Measurements from ENCODE around the gene GSPT1.
"Not testable (repeated sequence)": the region's sequence is repeated elsewhere in the genome, so short reads cannot be mapped to it uniquely, and the experiment has no call there.

Gene GSPT1

GRCh38 chr16:11824362-11824761, 91.4 kb downstream of the GSPT1 start:
- TF ChIP-seq CTCF (IDR thresholded peaks at IDR 0.05; ENCODE audit: low read depth, low read length, missing control alignments), result no peak
- H3K4me3 ChIP-seq (replicated peaks; ENCODE audit: low read depth, low read length), result no peak overlapping the region
- no peak for DNase-seq (ENCODE audit: extremely low read depth, low read depth)

- DNase-seq (ENCODE audit: extremely low read depth, low read depth); H3K4me3 ChIP-seq (replicated peaks; ENCODE audit: low read depth, low read length): not testable (repeated sequence)
Measured at GRCh38 chr16:11823645-11824044, 92.1 kb downstream of the GSPT1 start.

- no peak for DNase-seq (ENCODE audit: extremely low read depth, low read depth)
- no peak overlapping the region for H3K4me3 ChIP-seq (replicated peaks; ENCODE audit: low read depth, low read length)
- TF ChIP-seq CTCF (IDR thresholded peaks at IDR 0.05; ENCODE audit: low read depth, low read length, missing control alignments), result no peak
Measured at GRCh38 chr16:11819798-11820197, 96.0 kb downstream of the GSPT1 start.

GRCh38 chr16:11818970-11819369, 96.8 kb downstream of the GSPT1 start:
- not testable (repeated sequence) for H3K4me3 ChIP-seq (replicated peaks; ENCODE audit: low read depth, low read length); DNase-seq (ENCODE audit: extremely low read depth, low read depth)

All from HFF-Myc (cell line).